Putamen (tissue), 1 donor: ENCODE measurements around the gene TPSB2.
"Not testable (repeated sequence)": the region's sequence is repeated elsewhere in the genome, so short reads cannot be mapped to it uniquely, and the experiment has no call there.

Source experiments
- DNase-seq: peaks from one replicate; pipeline ENCODE4 v3.0.0-alpha.2; 2016; ENCODE audit warnings: low spot score

Gene TPSB2

DNA sequence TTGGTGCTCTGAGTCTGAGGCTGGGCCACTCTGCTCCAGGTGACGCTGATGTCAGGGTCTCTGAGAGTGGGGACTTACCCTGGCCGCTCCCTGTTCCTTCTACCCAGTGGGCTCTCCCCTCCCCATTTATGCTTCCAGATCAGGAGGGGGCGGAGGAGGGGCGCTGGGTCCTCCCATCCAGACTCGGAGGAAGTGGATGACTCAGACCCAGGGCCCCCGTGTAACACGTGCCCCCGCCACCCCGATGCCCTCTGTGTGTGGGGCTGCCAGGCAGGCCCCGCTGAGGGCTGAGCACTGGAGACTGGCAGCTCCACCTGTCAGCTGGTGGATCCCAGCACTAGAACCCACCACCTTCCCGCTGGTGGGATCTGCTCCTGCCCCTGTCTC, at the start of gene TPSB2:
Gene TPSB2, minus strand, starts transcription at position 101 of the 387 bp plus-strand sequence. CDS start 233 bp downstream, outside the sequence.
- DNase-seq, result not testable (repeated sequence)

DNA sequence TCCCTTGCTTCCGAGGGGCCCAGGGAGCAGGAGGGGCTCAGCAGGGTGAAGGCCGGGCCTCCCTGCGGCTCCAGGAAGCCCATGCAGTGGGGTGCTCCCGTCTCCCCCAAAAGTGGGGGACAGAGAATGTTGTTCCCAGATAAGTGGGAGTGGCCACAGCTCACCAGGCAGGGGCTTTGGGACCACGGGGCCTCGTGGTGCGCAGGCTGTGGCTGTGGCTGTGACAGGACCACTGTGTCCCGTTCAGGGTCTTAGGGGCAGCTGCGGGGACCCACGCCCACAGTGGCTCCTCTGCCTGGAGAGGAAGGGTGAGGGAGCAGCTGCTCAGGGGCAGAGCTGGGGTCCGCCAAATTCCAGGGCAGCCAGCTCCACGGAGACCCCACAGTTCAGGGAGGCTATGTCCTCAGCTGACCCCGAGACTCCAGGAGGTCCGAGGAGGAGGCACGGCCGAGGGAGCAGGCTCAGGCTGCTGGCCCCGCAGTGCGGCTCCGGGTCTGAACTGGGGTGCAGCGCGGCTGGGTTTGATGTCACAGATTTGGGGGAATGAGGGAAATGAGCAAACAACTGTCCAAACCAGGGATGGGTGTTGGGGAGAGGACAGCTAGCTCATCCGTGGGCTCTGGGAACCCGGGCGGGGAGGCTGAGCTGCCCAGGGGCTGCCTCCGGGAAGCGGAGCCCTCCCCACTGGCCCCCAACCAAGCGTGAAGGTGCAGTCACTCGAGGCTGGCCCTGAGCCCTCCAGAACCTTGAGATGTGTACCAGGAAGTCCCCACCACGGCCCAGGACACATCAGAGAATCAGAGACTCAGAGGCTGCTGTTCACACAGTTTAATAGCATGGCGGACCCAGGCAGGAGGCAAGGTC, 49.3 kb upstream of the TPSB2 start:
- DNase-seq, result no peak

DNA sequence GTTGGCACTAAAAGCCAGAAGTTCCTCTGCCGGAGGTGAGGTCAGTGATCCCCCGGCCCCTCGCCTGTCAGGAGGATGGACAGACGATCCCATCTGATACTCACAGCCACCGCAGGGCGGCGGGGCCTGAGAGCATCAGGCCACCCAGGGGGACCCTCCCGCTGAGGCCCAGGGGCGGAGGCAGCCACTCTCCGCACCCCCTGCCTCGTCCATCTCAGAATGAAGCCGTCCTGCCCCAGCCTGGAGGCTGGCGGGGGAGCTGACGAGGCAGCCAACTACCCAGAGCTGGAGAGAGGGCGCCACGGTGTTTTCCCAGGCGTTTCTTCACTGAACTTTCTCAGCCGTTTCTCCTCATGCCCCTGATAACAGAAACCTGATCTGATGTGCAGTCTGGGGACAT, 48.5 kb upstream of the TPSB2 start:
- DNase-seq, result no peak

DNA sequence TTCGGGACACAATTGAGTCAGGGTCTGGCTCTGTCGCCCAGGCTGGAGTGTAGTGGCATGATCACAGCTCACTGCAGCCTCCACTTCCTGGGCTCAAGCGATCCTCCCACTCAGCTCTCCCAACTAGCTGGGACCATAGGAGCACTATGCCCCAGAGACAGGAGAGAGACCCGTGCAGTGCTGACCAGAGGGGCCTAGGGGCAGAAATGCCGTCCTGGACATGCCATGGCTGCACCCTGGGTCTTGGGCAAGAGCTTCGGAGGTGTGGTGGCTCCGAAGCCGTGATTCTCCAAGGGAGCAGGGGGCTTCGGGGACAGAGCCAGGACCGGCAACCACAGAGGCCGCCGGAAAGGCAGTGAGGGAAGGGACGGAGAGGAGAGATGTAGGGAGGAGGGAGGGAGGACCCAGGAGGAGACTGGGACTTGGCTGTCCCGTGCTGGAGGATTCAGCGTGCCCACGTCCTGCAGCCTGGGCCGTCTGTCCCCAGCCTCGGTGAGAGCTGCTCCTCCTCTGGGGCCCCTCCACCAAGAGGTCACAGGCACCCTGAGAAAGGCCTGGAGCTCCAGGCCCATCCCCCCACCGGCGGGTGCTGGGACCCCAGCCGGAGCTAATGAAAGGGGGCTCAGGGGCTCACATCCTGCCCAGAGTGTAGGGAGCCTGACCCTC, 47.8 kb upstream of the TPSB2 start:
- no peak for DNase-seq

DNA sequence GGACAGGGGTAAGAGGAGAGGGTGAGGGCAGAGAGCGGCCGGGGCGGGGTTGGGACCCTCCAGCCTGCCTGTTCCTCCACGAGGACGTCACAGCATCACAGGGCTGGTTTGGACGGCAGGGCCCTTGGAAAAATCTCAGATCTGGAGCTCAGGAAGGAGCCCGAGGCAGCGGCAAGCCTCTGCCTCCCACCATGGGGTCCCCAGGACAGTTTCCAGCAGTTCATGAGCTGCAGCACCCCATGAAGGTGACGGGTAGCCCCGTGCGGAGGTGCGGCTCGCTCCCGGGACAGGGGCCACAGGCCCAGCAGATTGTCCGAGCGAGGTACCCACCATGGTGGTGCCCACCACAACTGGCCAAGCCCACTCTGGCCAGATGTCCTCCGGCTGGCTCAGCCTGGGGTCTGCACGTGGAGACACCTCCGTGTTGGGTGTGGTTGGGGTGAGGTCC, 47.2 kb upstream of the TPSB2 start:
- no peak for DNase-seq

DNA sequence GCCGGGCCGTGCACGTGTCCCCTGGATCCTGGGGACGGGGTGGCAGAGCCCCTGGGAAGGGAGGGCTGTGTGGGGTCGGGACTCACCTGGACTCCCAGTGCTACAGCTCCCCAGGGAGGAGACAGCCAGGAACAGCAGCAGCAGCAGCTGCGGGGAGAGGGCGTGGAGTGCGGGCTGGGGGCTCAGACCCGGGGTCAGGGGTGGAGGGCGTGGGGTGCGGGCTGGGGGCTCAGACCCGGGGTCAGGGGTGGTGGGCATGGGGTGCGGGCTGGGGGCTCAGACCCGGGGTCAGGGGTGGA, 46.5 kb upstream of the TPSB2 start:
- DNase-seq, result no peak

DNA sequence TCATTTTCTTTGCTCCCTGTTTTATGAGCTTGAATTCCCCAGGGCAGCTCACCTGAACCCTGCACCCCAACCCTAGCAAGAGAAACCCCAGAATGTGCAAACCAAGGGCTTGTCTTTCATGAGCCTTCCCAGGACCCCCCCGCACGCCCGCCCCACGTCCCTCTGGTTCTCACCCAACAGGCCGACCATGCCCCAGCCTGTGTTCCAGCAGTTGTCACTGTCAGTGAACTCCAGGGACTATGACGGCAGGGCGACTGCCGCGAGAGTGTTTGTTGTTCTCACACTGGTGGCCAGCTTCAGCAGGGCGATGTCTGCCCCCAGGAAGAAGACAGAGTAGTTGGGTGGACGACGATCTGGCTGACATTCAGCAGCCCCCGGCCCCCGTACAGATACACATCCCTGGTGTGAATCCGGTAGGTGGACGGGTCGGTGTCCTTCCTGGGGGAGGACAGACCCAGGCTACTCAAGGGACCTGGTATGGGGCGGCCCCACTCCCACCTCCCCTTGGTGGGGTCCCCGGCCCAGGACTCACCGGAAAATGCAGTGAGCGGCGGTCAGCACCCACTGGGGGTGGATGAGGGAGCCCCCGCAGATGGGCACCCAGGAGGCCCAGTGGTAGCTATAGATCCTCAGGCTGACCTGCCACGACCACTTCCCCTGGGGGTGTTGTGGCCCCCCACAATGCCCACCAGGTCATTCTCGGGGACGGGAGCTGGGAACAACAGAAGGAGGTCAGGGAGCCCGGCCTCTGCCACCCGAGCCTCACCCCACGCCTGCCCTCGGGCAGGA, 46.0 kb upstream of the TPSB2 start:
- no peak for DNase-seq

DNA sequence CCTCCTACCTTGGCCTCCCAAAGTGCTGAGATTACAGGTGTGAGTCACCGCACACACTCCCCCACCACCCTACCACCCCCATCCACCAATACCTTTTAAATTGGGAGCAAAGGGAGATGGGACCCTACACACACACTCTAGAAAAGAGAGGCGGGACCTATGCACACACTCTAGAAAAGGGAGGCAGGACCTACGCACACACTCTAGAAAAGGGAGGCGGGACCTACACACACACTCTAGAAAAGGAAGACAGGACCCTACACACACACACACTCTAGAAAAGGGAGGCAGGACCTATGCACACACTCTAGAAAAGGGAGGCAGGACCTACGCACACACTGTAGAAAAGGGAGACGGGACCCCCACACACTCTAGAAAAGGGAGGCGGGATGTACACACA, 44.8 kb upstream of the TPSB2 start:
- DNase-seq, result no peak

DNA sequence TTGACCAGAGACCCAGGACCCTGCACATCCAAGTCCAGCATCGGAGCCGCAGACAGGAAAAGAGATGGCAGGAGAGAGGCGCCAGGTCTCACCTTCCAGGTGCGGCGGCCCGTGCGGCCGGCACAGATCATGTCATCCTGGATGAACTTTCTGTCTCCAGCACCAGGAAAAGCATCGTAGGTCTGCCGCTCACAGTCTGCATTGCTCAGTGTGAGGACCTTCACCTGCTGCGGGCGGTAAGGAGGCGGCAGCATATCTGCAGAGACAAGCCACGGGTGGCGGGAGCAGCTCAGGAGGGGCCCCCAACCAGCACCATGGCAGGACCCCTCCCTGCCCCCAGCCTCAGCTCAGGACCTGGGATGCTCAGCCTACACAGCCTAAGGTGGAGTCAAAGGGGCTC, 43.8 kb upstream of the TPSB2 start:
- DNase-seq, result no peak

DNA sequence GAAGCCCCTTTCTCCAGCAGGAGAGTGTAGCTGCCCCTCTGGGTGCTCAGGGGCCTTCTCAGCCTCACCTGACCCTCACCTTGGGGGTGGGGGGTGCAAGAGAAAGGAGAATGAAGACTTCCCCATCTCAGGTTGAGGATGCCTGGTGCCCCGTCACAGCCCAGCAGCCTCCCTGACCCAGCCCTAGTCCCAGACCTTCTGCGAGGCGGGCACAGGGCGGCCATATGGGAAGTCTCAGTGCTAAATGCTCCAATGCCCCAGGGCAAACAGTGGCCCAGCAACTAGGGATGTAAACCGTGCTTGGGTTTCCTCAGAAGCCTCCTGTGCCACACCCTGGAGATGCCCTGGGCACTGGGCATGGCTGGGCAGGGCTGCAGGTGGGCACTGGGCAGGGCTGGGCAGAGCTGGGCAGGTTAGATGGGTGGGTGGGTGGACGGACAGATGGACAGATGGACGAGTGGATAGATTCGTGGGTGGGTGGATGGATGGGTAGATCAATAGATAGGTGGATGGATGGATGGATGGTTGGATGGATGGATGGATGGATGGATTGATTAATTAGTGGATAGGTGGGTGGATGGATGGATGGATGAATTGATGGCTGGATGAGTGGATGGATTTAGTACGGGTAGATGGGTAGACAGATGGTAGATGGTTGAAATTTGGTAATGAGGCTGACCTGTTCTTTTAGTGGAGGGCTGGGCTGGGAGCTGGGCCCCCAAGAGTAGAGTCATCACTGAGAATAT, 42.6 kb upstream of the TPSB2 start:
- DNase-seq, result no peak

DNA sequence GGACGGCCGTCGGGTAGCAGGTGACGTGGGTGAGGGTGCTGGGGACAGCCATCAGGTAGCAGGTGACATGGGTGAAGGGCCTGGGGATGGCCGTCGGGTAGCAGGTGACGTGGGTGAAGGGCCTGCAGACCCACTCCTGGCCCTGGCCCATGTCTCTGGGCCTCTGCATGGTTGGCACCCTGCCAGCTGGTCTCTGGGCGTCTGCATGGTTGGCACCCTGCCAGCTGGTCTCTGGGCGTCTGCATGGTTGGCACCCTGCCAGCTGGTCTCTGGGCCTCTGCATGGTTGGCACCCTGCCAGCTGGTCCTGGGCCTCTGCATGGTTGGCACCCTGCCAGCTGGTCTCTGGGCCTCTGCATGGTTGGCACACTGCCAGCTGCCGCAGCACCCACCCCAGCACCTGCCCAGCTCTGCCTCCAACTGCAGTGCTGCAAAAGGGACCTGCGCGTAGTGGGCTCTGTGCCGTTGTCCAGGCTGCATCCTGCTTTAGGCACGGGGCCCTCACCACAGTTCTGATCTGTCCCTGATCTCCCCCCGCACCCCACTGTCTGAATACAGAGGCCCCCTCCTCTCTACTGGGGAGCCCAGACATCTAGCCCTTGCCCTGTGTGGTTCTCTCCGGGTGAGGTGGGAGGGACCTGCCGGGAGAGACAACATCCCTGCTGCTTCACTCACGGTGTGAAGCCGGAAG, 41.9 kb upstream of the TPSB2 start:
- not testable (repeated sequence) for DNase-seq

DNA sequence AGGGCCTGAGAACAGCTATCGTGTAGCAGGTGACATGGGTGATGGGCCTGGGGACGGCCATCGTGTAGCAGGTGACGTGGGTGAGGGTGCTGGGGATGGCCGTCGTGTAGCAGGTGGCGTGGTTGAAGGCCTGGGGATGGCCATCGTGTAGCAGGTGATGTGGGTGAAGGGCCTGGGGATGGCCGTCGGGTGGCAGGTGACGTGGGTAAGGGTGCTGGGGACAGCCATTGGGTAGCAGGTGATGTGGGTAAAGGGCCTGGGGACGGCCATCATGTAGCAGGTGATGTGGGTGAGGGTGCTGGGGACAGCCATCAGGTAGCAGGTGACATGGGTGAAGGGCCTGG, 41.4 kb upstream of the TPSB2 start:
- no peak for DNase-seq

DNA sequence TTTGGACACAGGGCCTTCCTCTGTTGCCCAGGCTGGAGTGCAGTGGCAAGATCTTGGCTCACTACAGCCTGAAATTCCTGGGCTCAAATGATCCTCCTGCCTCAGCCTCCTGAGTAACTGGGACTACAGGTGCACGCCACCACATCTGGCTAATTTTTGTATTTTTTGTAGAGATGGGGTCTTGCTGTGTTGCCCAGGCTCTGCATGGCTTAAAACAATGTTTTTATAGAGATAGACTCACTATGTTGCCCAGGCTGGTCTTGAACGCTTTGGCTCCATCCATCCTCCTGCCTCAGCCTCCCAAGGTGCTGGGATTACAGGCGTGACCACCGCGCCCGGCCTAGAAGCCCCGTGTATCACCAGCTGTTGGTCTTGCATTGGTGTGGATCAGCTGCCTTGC, 39.4 kb upstream of the TPSB2 start:
- DNase-seq, result not testable (repeated sequence)

DNA sequence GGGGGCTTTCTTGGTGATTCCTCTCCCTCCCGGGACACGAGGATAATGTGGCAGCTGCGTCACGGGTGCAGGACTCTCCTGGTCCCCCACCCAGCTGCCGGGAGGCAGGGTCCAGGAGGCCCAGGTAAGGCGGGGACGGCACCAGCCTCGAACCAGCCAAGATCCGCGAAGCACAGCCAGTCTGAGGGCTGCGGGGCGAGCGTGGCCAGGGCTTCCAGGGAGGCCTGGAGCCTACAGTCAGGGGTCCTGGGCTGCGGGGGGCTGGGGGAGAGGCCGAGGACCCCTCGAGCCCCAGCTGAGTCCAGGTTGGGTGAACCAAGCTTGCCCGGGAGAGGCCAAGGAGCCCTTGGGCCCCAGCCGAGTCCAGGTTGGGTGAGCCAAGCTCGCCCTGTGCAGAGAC, 35.8 kb upstream of the TPSB2 start:
- DNase-seq, result no peak

DNA sequence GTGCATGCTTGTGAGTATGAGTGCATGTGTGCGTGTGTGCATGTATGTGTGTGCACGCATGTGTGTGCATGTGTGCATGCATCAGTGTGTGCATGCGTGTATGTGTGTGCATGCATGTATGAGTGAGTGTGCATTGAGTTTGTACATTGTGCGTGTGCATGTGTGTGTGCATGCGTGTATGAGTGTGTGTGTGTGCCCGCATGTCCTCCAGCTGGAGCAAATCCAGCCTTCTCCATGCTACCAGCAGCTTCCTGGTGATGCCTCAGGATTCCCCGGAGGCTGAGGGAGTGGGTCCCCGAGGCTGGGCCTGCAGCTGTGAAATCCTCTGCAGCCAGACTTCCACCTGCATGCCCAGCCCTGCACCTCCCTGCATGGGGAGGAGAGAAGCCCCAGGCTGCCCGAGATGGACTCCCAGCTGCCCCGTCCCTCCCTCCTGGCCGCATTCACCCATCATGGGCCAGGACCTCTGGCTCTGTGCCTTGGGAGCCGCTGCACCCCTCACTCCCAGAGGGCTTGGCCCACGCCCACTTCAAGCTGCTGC, 35.2 kb upstream of the TPSB2 start:
- DNase-seq, result no peak

DNA sequence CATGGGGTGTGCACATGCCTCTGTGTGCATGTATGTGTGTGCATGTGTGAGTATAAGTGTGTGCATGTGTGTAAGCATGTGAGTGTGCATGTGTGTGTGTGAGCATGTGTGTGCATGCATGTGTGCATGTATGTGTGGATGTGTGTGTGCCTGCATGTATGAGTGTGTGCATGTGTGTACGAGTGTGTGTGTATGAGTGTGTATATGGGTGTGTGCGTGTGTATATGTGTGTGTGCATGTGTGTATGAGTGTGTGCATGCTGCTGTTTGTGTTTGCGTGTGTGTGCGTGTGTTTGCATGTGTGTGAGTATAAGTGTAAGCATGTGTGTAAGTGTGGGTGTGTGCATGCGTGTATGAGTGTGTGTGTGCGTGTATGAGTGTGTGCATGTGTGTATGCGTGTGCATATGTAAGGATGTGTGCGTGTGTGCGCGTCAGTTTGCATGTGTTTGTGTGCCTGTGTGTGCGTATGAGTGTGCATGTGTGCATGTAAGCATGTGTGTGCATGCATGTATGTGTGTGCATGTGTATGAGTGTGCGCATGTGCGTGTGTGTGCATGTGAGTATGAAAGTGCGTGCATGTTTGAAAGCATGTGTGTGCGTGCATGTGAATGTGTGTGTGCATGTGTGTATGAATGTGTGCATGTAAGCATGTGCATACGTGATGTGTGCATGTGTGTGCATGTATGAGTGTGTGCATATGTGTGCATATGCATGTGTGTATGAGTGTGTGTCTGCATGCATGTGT, 34.5 kb upstream of the TPSB2 start:
- DNase-seq, result no peak

DNA sequence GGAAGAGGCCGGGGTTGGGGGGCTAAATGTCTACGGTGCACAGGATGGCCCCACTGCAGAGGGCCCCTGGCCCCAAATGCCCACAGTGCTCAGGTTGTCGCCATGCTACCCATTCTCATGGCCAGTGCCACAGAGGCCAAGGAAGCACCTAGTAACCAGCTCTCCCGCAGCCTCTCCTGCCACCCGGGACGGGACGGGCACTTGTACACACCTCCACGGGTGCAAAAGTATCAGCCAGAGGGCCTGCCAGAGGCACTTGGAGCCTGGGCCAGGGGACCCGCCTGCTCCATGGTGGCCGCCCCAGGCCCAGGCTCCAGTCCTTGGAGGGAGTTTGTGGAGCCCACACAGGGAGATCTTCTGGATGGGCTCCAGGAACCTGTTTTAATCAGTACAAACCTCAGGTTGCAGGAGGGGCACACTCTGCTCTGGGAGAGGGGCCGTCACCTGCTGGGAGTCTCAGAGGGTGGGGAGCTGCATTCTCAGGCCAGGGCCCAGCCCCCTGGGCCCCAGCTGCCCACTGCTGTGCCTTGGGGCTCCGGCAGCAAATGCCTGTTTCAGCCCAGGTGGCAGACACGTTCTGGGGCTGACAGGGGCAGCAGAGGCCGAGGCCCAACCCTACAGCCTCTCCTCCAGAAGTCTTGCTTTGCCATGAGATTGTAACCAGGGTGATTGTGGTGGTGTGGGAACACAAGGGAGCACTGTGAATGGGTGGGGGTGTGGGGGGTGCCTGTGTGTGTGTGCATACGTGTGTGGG, 33.8 kb upstream of the TPSB2 start:
- DNase-seq, result no peak

DNA sequence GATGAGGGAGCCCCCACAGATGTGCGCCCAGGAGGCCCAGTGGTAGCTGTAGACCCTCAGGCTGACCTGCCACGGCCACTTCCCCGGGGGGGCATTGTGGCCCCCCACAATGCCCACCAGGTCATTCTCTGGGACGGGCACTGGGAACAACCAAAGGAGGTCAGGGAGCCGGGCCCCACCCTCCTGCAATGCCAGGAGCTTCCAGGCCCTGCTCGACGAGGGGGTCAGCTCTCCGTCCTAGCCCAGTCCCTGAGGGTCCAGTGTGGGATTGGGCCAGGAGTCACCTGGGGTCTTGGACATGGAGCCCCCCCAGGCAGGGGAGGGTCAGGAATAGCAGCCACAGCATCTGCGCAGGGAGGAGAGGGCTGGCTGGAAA, 32.9 kb upstream of the TPSB2 start:
- DNase-seq, result no peak

DNA sequence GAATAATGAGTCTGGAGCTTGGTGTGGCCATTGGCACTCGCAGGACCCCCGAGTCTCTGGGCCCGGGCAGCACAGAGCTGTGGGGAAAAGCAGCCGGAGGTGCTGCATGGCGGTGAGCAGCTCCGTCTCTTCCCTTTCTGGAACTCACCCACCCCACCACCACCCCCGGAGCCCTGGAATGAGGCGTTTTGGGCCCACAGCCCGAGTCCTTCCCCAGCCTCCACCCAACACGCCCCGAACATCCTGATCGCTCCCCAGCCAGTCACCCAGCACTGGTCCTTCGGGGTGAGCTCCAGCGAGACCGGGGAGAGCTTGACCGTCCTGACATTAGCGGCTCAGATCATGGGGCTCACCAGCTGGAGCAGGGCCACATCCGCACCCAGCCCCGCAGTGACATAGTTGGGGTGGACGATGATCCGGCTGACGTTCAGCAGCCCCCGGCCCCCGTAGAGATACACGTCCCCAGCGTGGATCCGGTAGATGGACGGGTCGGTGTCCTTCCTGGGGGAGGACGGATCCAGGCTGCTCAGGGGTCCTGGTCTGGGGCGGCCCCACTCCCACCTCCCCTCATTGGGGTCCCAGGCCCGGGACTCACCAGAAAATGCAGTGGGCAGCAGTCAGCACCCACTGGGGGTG, 32.3 kb upstream of the TPSB2 start:
- DNase-seq, result no peak
